ENCODE data around the gene CHCHD6. TPM values are rescaled to one million over a fixed set of nuclear protein-coding genes. Genes with fewer than 3 reads are reported as not detected.

The CHCHD6 gene
- total RNA-seq, 1 experiment from 2014 or later: 47.7 TPM

- DNase-seq: no peak
- Histone ChIP-seq H3F3A (ENCODE audit: insufficient read depth, low read depth) (peaks cover 12% of the 10 kb centered on the region; the same call in 1 of the 2 replicates), H3K4me1 (replicated peaks; ENCODE audit: insufficient read depth) (peaks cover 33% of the 10 kb centered on the region), H3K4me3 (no peak overlapping the region), H3K27ac (no peak overlapping the region), H3K27me3 (ENCODE audit: insufficient read depth, low read depth) (no peaks in the 10 kb centered on the region), H3K36me3 (ENCODE audit: low read depth) (no peaks in the 10 kb centered on the region), H3K9me2 (ENCODE audit: insufficient read depth) (no peaks in the 10 kb centered on the region), H3K79me2 (ENCODE audit: low read depth) (no peaks in the 10 kb centered on the region), H4K20me1 (ENCODE audit: insufficient read depth) (no peaks in the 10 kb centered on the region), H2AFZ (no peak overlapping the region), H3K9me3 (ENCODE audit: insufficient read depth, low read depth) (no peaks in the 10 kb centered on the region), H3K4me2 (no peak overlapping the region)
- no TSS peak for BruUV-seq (replicated peaks)
- intact Hi-C loops (cut with micrococcal nuclease; ENCODE audit: unreplicated experiment): no loop called here
- ChIA-PET CTCF (no interaction called here), POLR2A (ENCODE audit: unreplicated experiment) (no interaction called here)
- TF ChIP-seq EZH2 (IDR thresholded peaks at IDR 0.05; ENCODE audit: low read depth) (no peak), CTCF (conservative IDR thresholded peaks at IDR 0.05) (no peak)
Measured at GRCh38 chr3:126958638-126959085, 254.6 kb downstream of the CHCHD6 start.

- Histone ChIP-seq H3K79me2 (ENCODE audit: low read depth) (no peaks in the 10 kb centered on the region), H3F3A (ENCODE audit: insufficient read depth, low read depth) (peaks cover 12% of the 10 kb centered on the region; the same call in 1 of the 2 replicates), H3K4me3 (no peak overlapping the region), H3K27ac (peak overlapping the region; percentile 35; the same call in 1 of the 2 replicates), H3K36me3 (ENCODE audit: low read depth) (no peaks in the 10 kb centered on the region), H3K9me2 (ENCODE audit: insufficient read depth) (no peaks in the 10 kb centered on the region), H2AFZ (no peak overlapping the region), H3K4me1 (replicated peaks; ENCODE audit: insufficient read depth) (peaks cover 33% of the 10 kb centered on the region), H4K20me1 (ENCODE audit: insufficient read depth) (no peaks in the 10 kb centered on the region), H3K27me3 (ENCODE audit: insufficient read depth, low read depth) (no peaks in the 10 kb centered on the region), H3K4me2 (peak overlapping the region; percentile 53; the same call in 1 of the 2 replicates), H3K9me3 (ENCODE audit: insufficient read depth, low read depth) (no peaks in the 10 kb centered on the region)
- BruUV-seq (replicated peaks): no TSS peak
- ChIA-PET CTCF (no interaction called here), POLR2A (ENCODE audit: unreplicated experiment) (interaction anchor here (0.6 kb wide), 1 partner anchor 182 kb away, joined by 3 read pairs; no protein-coding TSS in a partner anchor)
- no peak for DNase-seq
- intact Hi-C loops (cut with micrococcal nuclease; ENCODE audit: unreplicated experiment): no loop called here
- TF ChIP-seq CTCF (conservative IDR thresholded peaks at IDR 0.05) (no peak), EZH2 (IDR thresholded peaks at IDR 0.05; ENCODE audit: low read depth) (no peak)
Measured at GRCh38 chr3:126959136-126959920, 255.3 kb downstream of the CHCHD6 start.

GRCh38 chr3:126959921-126960603 is 256.0 kb downstream of the CHCHD6 start:
- Histone ChIP-seq H3F3A (ENCODE audit: insufficient read depth, low read depth) (peaks cover 12% of the 10 kb centered on the region; the same call in 1 of the 2 replicates), H3K79me2 (ENCODE audit: low read depth) (no peaks in the 10 kb centered on the region), H3K27ac (peak overlapping the region; percentile 35), H3K36me3 (ENCODE audit: low read depth) (no peaks in the 10 kb centered on the region), H3K4me1 (replicated peaks; ENCODE audit: insufficient read depth) (peaks cover 37% of the 10 kb centered on the region), H3K9me3 (ENCODE audit: insufficient read depth, low read depth) (no peaks in the 10 kb centered on the region), H3K4me3 (no peak overlapping the region), H3K4me2 (peak overlapping the region; percentile 53), H2AFZ (no peak overlapping the region), H3K27me3 (ENCODE audit: insufficient read depth, low read depth) (no peaks in the 10 kb centered on the region), H4K20me1 (ENCODE audit: insufficient read depth) (no peaks in the 10 kb centered on the region), H3K9me2 (ENCODE audit: insufficient read depth) (no peaks in the 10 kb centered on the region)
- TF ChIP-seq CTCF (conservative IDR thresholded peaks at IDR 0.05) (peak; percentile 60; the same call in 1 of the 2 replicates), EZH2 (IDR thresholded peaks at IDR 0.05; ENCODE audit: low read depth) (no peak)
- intact Hi-C loops (cut with micrococcal nuclease; ENCODE audit: unreplicated experiment): loop anchor here (1.0 to 5.0 kb wide), 4 partner anchors 21 to 125 kb away; no protein-coding TSS in a partner anchor
- ChIA-PET POLR2A (ENCODE audit: unreplicated experiment) (interaction anchor here (0.6 to 0.7 kb wide), 4 partner anchors 115 to 447 kb away, joined by 3 to 5 read pairs (median 4); no protein-coding TSS in a partner anchor), CTCF (interaction anchor here (0.7 to 2.7 kb wide), 5 partner anchors 49 to 280 kb away, joined by 3 to 20 read pairs (median 5); no protein-coding TSS in a partner anchor)
- BruUV-seq (replicated peaks): no TSS peak
- peak; percentile 76 to 88 for DNase-seq

Measured in PC-9 (cell line).